NCI-H446 treated with DMSO at 0.1 percent for 48 hours (cell line): Measurements from ENCODE around the gene SRGN.

ENCODE experiments used
- DNase-seq: peaks from one replicate; lab custom pipeline; 2025; lab: John Stamatoyannopoulos, UW

Gene SRGN

GRCh38 chr10:69061305-69062161 is 26.4 kb upstream of the SRGN start:
- DNase-seq, result no peak

DNA sequence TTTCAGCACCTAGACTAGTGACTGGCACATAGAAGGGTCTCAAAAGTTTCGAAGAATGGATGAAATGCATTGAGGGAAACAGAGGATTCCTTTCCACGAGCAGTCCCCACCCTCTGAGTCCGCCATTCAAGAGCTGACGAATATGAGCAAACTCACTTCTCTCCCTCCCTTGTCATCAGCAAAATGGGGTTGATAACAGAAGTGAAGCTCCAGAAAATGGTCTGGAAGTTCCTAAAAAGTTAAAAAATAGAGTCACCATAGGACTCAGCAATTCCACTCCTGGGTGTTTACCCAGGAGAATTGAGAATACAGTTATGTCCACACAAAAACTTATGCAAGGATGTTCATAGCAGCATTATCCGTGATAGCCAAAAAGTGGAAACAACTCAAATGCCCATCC is 25.0 kb upstream of the SRGN start:
- no peak for DNase-seq

- no peak for DNase-seq
These were observed 23.1 kb upstream of the SRGN start for GRCh38 chr10:69064762-69065328.

DNA sequence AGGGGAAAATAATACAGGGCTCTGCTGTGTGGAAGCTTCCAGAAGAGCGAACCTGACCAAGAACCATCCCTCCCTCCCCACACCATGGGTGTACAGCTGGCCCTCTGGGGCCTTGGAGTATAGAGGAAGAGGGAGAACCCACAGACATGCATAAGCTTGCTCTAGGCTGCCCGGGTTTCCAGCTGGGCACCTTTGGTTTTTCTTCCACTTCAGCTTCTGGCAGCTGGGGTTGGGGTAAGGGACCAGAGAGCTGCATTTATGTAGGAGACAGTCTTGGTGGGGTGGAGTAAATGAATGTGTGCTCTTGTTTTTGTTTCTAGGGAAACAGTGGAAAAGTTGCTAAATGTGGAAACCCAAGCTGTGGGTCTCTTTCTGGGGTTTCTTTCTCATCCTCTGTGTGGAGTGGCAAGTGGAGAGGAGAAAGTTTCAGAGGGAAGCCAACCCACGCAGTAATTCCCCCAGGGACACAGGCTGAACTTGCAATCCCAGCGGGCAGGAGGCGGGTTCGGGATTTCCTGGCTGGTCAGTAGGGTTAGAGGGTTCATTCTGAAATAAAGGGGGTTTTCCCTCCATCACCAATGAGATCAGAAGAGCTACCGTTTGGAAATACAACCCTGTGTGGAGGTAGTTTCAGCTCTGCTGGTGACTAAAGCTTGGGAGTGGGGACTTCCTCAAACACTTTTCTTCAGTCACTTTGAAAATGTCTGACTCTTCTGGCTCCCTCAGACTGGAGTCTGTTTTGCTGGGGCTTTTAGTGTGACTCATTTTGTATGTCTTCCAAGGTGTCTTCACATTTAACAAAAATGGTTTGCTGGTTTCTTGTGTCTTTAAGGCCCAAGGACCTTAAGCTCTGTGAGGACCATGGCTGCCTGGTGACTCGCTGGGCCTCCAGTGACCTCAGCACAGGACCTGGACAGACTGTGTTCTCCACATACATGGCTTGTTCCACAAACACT is 22.2 kb upstream of the SRGN start:
- no peak for DNase-seq

DNA sequence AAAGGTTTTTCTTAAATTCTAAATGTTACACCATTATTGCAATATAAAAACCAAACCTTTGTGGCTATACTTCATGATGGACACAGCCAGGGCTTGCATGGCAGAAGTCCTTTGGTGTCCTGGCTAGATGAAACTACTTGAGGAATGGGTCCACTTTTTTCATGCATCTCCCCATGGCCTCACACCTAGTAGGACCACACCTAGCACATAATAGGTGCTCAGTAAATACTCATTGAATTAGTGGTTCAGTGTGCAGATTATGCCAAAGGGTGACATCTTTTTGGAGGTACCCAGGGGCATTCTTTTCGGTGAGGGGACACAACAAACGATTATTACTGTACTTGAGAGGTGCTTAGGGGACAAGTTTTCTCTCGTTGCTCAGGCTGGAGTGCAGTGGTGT is 20.7 kb upstream of the SRGN start:
- DNase-seq, result no peak

- DNase-seq, result no peak
These were observed 19.4 kb upstream of the SRGN start for GRCh38 chr10:69068549-69068948.

DNA sequence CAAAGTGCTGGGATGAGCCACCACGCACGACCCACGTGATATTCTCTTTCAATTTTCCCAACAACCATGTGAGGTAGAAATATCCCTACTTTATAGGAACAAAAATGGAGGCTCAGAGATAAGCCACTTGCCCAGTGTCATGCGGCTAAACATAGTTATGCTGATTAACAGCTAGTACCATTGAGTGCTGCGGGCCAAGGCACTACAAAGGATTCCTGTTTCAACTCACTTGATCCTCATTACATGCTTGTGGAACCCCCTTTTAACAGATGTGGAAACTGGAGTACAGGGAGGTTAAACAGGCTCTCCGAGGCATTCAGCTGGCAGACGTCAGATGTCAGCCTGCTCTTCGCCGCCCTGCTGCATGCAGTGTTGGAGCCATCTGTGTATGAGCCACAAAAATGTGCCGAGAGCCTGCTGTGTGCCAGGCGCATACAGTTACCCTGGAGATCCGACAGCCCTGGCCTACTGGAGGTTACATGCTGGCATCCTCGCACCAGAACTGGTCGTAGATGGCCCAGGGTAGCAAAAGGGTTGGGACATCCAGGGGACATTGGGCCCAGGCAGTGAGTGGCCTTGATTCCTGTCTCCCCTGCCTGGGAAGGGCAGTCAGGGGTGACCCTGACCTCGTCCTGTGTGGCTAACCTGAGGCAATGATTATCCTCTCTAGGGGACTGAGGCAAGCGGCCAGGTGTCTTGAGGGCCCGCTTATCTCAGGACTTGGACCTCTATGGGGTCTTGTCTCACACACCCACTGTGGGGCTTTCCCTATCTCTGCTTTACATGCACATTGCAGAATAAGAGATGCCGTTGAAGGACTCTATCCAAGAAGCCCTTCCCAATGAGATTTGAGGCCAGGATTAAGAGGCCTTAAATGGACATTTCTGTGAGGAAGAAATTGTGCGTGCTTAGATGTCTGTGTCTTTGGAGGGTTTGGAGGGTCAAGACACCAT is 18.5 kb upstream of the SRGN start:
- DNase-seq, result no peak

- DNase-seq, result no peak
These were observed 17.0 kb upstream of the SRGN start for GRCh38 chr10:69070951-69071350.

DNA sequence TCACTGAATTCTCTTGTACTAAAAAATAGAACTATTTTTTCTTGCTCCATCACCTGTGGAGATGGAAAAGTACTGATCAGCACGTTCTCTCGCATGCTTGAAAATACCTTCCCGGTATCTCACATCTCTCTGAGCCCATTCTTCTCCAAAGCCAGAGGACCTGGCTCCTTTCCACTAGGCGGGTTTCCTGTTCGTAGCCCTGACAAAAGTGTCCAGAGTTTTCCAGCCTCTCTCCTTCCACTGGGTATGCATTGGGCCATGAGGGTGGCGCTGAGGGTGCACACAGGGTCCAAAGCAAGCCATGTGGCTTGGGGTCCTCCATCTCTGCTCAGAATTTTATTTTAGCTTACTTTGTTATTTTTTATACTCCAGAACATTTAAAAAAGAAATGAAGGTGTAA is 16.3 kb upstream of the SRGN start:
- DNase-seq, result no peak

DNA sequence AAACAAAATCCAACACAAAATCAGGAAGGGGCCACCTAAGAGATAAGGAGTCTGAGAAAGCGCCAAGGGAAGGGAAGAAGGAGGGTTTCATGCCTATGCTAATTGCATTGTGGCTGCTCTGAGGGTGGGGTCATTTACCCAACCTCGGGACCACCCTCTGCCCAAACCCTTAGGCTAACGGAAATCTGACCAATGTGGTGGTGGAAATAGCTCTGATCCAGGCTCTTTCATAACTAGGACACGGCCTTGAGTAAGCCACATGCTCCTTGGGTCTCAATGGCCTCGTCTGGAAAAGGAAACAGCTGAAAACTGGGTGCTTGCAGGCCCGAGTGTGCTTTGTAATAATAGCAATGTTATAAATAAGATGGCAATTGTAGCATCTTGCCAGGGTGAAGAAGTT is 14.9 kb upstream of the SRGN start:
- no peak for DNase-seq

- no peak for DNase-seq
These were observed 14.1 kb upstream of the SRGN start for GRCh38 chr10:69073736-69074364.

DNA sequence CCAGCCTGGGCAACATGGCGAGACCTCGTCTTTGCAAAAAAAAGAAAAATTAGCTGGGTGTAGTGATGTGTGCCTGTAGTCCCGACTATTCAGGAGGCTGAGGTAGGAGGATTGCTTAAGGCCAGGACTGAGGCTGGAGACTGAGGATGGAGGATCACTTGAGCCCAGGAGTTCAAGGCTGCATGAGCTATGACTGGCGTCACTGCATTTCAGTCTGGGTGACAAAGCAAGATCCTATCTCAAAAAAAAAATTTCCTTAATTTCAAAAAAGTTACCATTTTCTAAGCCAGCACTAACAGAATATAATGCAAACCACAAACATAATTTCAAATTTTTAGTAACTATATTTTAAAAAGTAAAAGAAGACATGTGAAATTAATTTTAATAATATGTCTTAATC is 13.4 kb upstream of the SRGN start:
- no peak for DNase-seq

DNA sequence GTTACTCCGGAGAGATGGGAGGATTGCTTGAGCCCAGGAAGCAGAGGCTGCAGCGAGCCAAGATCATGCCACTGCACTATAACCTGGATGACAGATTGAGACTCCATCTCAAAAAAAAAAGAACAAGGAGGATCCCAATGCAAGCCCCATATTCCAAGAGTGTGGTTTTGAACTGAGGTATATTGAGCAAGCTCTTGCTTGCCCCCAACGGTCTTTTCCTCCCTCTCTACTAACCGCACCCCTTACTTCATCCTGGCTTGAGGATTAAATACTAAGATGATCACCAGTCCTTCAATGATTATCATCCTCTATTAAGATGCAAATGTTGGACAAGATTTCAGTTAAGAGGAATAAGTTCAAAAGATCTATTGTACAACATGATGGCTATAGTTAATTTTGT is 12.5 kb upstream of the SRGN start:
- no peak for DNase-seq

DNA sequence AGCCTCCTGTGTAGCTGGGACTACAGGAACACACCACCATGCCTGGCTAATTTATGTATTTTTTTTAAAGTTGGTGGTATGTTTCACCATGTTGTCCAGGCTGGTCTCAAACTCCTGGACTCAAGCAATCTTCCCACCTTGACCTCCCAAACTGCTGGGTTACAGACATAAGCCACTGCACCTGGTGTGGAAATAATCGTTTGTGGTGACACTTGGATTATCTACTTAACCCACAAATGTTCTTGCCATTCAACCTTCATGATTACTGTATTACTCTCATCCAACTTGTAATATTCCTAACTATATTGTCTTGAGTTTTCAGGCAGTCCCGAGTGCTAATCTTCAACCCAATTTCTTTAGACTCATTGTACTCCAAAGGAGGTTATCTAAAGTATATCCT is 9.6 kb upstream of the SRGN start:
- DNase-seq, result no peak

DNA sequence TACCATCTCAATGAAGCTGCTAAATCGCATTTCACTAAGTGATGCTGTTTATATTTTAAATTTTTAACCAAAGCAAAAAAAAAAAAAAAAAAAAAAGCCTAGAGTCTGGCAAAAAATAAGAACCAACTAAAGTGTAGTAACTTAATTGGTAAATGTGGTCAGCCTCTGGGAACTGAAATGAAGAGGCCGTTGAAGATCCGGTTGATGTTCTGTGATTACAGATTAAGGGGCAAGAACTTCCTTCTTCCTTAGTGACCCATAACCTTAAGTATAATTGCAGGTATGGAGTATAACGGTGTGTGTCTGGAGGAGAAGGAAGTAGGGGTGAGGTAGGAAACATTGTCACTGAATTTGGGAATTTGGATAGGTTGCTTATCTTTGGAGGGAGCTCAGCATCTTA is 7.7 kb upstream of the SRGN start:
- no peak for DNase-seq

- no peak for DNase-seq
These were observed 1.8 kb upstream of the SRGN start for GRCh38 chr10:69086001-69086509.

DNA sequence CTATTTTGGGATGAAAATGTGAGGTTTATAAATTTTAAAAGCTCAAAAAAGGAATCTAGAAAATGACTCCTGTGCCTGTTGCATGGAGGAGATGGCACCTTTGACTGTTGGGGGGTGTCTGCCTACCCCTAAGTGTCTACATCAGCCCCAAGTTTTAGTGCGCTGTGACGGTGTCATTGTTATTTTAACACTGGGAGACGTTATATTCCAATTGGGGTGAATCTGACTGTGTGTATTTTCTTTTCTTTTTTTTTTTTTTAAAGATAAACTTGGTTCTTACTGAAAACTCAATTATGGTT is 517 bp downstream of the SRGN start:
- no peak for DNase-seq

GRCh38 chr10:69088801-69089501 is 1.0 kb downstream of the SRGN start:
- DNase-seq, result no peak

DNA sequence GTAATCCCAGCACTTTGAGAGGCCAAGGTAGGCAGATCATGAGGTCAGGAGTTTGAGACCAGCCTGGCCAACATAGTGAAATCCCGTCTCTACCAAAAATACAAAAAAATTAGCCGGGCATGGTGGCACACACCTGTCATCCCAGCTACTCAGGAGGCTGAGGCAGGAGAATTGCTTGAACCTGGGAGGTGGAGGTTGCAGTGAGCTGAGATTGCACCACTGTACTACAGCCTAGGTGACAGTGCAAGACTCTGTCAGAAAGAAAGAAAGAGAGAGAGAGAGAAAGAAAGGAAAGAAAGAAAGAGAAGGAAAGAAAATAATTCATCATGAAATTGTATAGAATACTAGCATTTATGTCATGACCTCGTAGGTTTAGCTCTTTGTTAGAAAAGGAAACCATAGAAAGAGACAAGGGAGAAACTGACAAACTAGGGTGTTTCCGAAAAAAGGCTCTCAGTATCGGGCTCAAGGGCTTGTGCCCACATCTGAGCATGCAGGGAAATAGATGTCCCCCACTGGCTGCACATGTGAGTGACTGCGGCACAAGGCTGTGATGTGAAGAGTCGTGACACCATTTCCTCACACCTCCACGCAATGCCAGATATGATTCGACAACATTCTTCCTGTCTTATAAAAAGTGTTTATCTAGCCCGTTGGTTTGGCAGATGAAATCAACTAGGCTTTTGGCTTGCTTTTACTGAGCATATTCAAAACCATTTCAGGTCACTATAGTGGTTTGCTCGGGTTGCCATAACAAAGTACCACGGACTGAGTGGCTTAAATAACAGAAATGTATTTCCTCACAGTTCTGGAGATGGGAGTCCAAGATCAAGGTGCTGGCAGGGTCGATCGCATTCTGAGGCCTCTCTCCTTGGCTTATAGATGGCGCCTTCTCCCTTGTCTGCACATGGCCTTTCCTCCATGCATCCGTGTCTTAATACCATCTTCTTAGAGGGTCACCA is 2.0 kb downstream of the SRGN start:
- no peak for DNase-seq
